Central memory CD8-positive, alpha-beta T cell (primary cell): ENCODE data around the gene LMBR1L.

ENCODE experiments used
- ATAC-seq: fragments of 150-1000 bp; cut with Tn5 transposase; replicated peaks from 2 replicates; pipeline ENCODE4 v1.10.0; 2022; ENCODE audit warnings: mild to moderate bottlenecking, moderate FRiP score, moderate number of reproducible peaks; ENCODE audit not compliant: poor library complexity, severe bottlenecking; ENCODE audit errors: extremely low read depth
- DNase-seq, 2 donors: peaks; one replicate each; pipeline ENCODE4 v3.0.0; 2021; ENCODE audit warnings: low spot score in 2 of 2
- H3K27ac Mint-ChIP-seq: one replicate; pipeline ENCODE4 v1.8.0; 2022; ENCODE audit warnings: low read depth, mild to moderate bottlenecking, moderate library complexity, mixed read lengths
- H3K27me3 Mint-ChIP-seq: one replicate; pipeline ENCODE4 v1.8.0; 2022; ENCODE audit warnings: mixed read lengths
- H3K36me3 Mint-ChIP-seq: one replicate; pipeline ENCODE4 v1.8.0; 2022; ENCODE audit warnings: mild to moderate bottlenecking, moderate library complexity, mixed read lengths; ENCODE audit not compliant: insufficient read depth
- H3K4me1 Mint-ChIP-seq: one replicate; pipeline ENCODE4 v1.8.0; 2022; ENCODE audit warnings: mixed read lengths
- H3K4me3 Mint-ChIP-seq: one replicate; pipeline ENCODE4 v1.8.0; 2022; ENCODE audit warnings: mild to moderate bottlenecking, moderate library complexity, mixed read lengths
- H3K9me3 Mint-ChIP-seq: one replicate; pipeline ENCODE4 v1.8.0; 2022; ENCODE audit warnings: mixed read lengths

The LMBR1L gene

DNA sequence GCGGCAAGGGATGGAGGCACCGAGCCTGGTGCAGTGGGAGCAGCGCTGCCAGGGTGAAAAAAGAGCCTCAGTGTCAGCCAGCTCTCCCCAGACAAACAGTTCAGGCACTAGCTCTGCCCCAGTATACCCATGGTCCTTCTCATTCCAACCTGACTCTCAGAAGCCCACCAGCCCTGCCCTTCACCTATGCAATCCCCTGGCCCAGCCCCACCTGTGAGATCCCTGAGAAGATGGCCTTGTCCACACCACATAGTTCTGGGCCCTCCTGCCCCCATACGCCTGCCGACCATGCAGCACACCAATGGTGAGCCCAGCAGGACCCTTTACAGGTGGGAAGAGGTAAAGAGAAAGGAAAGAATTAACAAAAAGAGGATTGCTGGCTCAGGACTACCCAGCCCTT lies 56.6 kb downstream of the LMBR1L start:
- no peak overlapping the region for H3K27ac Mint-ChIP-seq

DNA sequence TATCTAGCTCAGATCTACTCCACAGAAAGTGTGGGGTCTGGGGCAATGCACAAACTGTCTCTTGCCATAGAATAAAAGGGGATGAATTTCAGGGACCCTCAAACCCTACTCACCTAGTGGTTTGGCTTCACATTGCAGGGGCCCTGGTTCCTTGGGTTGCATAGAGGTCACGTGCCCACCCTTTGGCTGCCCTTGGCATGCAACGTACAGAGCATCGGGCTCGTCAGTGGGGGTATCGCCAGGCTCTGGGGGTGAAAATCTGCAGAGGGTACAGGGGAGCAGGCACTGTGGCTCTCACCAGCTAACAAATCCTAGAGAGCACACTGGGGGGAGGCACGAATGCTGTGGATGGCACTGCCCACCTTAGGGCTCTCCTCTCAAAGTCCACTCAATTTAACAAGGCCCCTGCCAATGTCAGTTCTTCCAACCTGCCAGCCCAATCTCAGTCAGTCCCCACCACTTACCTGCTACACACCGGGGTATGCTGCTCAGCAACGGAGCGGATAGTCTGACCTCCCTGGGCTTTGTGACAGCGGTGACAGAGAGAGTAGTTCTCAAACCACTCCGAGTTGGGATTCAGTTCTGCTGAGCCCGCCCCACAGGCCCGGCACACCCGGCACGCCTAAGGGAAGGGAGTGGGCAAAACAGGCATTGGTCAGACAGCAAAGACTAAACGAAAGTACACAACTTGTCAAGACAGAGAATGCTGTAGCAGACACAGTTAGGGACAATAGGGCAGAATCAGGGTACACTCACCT lies 58.0 kb downstream of the LMBR1L start:
- peaks cover 49% of the 10 kb centered on the region for H3K36me3 Mint-ChIP-seq
- H3K4me1 Mint-ChIP-seq: peaks cover 52% of the 10 kb centered on the region
- no peaks in the 10 kb centered on the region for H3K27me3 Mint-ChIP-seq
- ATAC-seq (no peak), DNase-seq (no peak)
- peak overlapping the region; percentile 79 for H3K27ac Mint-ChIP-seq
- no peaks in the 10 kb centered on the region for H3K9me3 Mint-ChIP-seq
- no peak overlapping the region for H3K4me3 Mint-ChIP-seq

More for the DNA sequence above, 56.6 kb downstream of the LMBR1L start:
- H3K4me1 Mint-ChIP-seq: peaks cover 67% of the 10 kb centered on the region
- no peaks in the 10 kb centered on the region for H3K9me3 Mint-ChIP-seq
- no peaks in the 10 kb centered on the region for H3K27me3 Mint-ChIP-seq
- H3K36me3 Mint-ChIP-seq: peaks cover 43% of the 10 kb centered on the region
- DNase-seq (no peak), ATAC-seq (no peak)
- no peak overlapping the region for H3K4me3 Mint-ChIP-seq

DNA sequence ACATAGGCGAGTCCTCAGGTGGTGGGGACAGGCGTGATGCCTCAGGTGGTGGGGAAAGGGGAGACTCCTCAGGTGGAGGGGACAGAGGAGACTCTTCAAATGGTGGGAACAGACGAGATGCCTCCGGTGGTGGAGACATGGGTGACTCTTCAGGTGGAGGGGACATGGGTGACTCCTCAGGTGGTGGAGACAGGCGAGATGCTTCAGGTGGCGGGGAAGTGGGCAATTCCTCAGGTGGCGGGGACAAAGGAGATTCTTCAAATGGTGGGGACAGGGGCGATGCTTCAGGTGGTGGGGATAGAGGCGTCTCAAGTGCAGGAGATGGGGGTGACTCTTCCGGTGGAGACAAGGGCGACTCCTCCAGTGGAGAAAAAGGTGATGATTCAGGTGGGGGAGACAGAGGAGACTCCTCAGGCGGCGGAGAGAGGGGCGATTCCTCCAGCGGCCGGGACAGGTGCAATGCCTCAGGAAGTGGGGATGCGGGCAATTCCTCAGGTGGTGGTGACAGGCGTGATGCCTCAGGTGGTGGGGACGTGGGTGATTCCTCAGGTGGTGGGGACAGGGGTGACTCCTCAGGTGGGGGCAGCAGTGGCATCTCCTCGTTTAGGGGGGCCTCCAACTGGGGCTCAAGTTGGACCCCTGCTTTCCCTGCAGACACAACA lies 58.7 kb downstream of the LMBR1L start:
- ATAC-seq: no peak
- Mint-ChIP-seq H3K36me3 (peaks cover 54% of the 10 kb centered on the region), H3K4me1 (peaks cover 45% of the 10 kb centered on the region), H3K27me3 (no peaks in the 10 kb centered on the region), H3K9me3 (no peaks in the 10 kb centered on the region), H3K4me3 (no peak overlapping the region), H3K27ac (peak overlapping the region; percentile 75)
- DNase-seq: no peak

DNA sequence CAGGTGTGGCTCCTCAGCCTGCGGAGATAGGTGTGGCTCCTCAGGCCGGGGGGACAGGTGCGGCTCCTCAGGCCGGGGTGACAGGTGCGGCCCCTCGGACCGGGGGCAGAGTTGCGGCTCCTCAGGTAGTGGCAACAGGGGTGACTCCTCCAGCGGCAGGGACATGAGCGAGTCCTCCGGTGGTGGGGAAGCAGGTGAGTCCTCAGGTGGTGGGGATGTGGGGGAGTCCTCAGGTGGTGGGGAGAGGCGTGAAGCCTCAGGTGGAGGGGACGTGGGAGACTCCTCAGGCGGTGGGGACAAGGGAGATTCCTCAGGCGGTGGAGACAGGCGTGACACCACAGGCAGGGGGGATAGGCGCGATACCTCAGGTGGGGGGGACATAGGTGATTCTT lies 59.3 kb downstream of the LMBR1L start:
- Mint-ChIP-seq H3K4me3 (no peak overlapping the region), H3K27me3 (no peaks in the 10 kb centered on the region), H3K36me3 (peaks cover 60% of the 10 kb centered on the region), H3K27ac (peak overlapping the region; percentile 75), H3K9me3 (no peaks in the 10 kb centered on the region), H3K4me1 (peaks cover 40% of the 10 kb centered on the region)
- DNase-seq (no peak), ATAC-seq (no peak)

DNA sequence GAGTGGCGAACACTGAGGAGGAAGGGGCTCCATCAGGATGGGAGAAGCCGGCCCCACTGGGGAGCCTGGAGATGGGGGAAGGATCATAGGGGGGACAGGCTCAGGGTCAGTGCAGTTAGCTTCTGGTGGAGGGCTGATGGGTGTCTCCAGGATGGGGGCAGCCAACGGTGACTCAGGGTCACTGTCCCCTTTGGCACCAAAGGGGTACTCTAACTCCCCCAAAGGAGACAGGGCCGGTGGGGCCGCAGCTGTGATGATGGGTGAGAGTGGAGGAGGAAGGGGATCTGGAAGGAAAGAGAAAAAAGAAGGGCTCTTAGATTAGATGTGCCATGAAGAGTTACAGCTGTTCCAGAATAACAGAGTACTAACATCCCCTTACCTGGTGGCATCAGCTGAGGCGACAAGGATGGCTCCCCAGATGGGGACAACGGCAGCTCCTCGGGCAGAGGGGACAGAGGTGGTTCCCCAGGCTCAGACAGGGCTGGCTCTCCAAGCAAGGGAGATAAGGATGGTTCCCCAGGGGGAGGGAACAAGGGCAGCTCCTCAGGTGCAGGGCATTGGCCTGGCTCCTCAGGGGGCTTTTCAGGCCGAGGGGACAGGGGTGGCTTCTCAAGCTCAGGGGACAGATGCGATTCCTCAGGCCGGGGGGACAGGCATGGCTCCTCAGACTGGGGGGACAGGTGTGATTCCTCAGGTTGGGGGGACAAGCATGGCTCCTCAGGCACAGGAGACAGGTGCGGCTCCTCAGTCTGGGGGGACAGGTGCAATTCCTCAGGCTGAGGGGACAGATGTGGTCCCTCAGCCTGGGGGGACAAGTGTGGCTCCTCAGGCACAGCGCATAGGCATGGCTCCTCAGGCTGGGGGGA lies 59.9 kb downstream of the LMBR1L start:
- Mint-ChIP-seq H3K27ac (no peak overlapping the region), H3K9me3 (no peaks in the 10 kb centered on the region), H3K4me3 (no peak overlapping the region), H3K36me3 (peaks cover 62% of the 10 kb centered on the region), H3K27me3 (no peaks in the 10 kb centered on the region), H3K4me1 (peaks cover 34% of the 10 kb centered on the region)
- ATAC-seq (no peak), DNase-seq (no peak)

DNA sequence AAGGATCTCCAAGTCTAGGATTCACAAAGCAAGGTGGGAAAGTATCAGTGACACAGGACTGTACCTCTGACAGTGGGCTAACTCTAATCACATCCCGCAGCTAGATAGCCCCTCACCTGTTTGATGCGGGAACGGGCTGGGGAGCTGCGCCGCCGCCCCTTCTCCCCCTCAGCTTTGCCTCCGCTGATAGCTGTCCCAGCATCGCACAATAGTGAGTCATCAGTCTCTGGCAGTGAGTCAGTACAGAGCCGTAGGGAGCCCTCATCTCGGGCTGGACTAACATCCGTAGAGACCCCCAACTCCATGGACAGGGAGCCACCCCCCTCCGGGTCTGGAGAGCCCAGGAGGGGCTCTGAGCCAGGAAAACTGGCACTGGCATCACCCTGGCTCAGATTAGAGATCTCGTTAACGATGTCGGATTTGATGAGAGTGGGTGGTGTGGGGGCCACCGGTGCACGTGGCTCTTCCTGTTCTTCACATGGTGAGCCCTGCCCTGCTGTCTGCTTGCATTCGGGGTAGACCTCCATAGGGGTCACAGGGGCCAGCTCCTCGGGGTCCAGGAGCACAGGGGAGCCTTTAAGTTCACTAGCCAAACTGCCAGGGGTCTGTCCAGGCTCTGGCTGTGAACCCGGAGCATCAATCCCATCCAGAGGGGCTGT lies 61.0 kb downstream of the LMBR1L start:
- H3K36me3 Mint-ChIP-seq: peaks cover 65% of the 10 kb centered on the region
- ATAC-seq (no peak), DNase-seq (no peak)
- no peak overlapping the region for H3K27ac Mint-ChIP-seq
- H3K4me1 Mint-ChIP-seq: peaks cover 25% of the 10 kb centered on the region
- H3K4me3 Mint-ChIP-seq: no peak overlapping the region
- H3K27me3 Mint-ChIP-seq: no peaks in the 10 kb centered on the region
- H3K9me3 Mint-ChIP-seq: no peaks in the 10 kb centered on the region

DNA sequence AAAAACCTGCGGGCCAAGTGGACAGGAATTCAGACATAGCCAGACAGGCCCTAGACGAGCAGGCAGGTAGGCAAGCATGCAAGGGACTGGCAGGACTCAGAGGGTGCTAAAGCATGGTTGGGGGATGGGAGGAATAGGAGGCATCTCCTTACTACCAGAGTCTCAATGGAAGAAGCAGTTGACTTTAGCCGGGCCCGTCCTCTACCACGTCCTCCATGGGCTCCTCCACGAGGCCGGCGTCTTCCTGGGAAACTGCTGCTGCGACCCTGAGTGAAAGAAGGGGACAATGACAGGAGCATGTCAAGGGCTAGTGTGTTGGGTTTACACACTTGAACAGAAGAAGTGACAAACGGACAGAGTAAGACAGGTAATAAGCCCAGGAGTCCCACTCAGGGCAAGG lies 61.7 kb downstream of the LMBR1L start:
- peaks cover 29% of the 10 kb centered on the region for H3K4me1 Mint-ChIP-seq
- no peak overlapping the region for H3K27ac Mint-ChIP-seq
- peaks cover 72% of the 10 kb centered on the region for H3K36me3 Mint-ChIP-seq
- H3K9me3 Mint-ChIP-seq: no peaks in the 10 kb centered on the region
- no peaks in the 10 kb centered on the region for H3K27me3 Mint-ChIP-seq
- DNase-seq (no peak), ATAC-seq (no peak)
- H3K4me3 Mint-ChIP-seq: no peak overlapping the region
